Measurements from ENCODE around the gene DEPDC5.

The DEPDC5 gene

GRCh38 chr22:31846161-31847115, 92.6 kb downstream of the DEPDC5 start:
- Histone ChIP-seq H3K27ac (ENCODE audit: low read length) (no peak overlapping the region), H3K4me1 (ENCODE audit: control insufficient read depth, insufficient read depth, low read length) (no peaks in the 10 kb centered on the region), H3K27me3 (ENCODE audit: control insufficient read depth, insufficient read depth, low read length) (no peaks in the 10 kb centered on the region), H3K4me3 (ENCODE audit: low read length) (no peak overlapping the region), H3K9me3 (ENCODE audit: control insufficient read depth, insufficient read depth, low read length) (no peaks in the 10 kb centered on the region), H3K36me3 (ENCODE audit: control insufficient read depth, insufficient read depth, low read length) (peaks cover 11% of the 10 kb centered on the region)
- no peak for DNase-seq (ENCODE audit: low read depth, low spot score)
- WGBS (ENCODE audit: insufficient coverage, insufficient read length) = no CpG with 5 or more reads among the region's 6 CpGs

GRCh38 chr22:31848411-31848810, 94.6 kb downstream of the DEPDC5 start:
- DNase-seq (ENCODE audit: low read depth, low spot score) = no peak
- Histone ChIP-seq H3K36me3 (ENCODE audit: control insufficient read depth, insufficient read depth, low read length) (peaks cover 11% of the 10 kb centered on the region), H3K27ac (ENCODE audit: low read length) (no peak overlapping the region), H3K4me3 (ENCODE audit: low read length) (no peak overlapping the region), H3K9me3 (ENCODE audit: control insufficient read depth, insufficient read depth, low read length) (no peaks in the 10 kb centered on the region), H3K4me1 (ENCODE audit: control insufficient read depth, insufficient read depth, low read length) (no peaks in the 10 kb centered on the region), H3K27me3 (ENCODE audit: control insufficient read depth, insufficient read depth, low read length) (no peaks in the 10 kb centered on the region)
- no CpG with 5 or more reads among the region's 1 CpG for WGBS (ENCODE audit: insufficient coverage, insufficient read length)

GRCh38 chr22:31850135-31850534, 96.3 kb downstream of the DEPDC5 start:
- Histone ChIP-seq H3K27ac (ENCODE audit: low read length) (no peak overlapping the region), H3K9me3 (ENCODE audit: control insufficient read depth, insufficient read depth, low read length) (no peaks in the 10 kb centered on the region), H3K36me3 (ENCODE audit: control insufficient read depth, insufficient read depth, low read length) (peaks cover 7% of the 10 kb centered on the region), H3K27me3 (ENCODE audit: control insufficient read depth, insufficient read depth, low read length) (no peaks in the 10 kb centered on the region), H3K4me1 (ENCODE audit: control insufficient read depth, insufficient read depth, low read length) (no peaks in the 10 kb centered on the region), H3K4me3 (ENCODE audit: low read length) (no peak overlapping the region)
- no peak for DNase-seq (ENCODE audit: low read depth, low spot score)
- no CpG with 5 or more reads among the region's 3 CpGs for WGBS (ENCODE audit: insufficient coverage, insufficient read length)

GRCh38 chr22:31852691-31853421, 99.0 kb downstream of the DEPDC5 start:
- H3K4me1 ChIP-seq (ENCODE audit: control insufficient read depth, insufficient read depth, low read length) = no peaks in the 10 kb centered on the region
- DNase-seq (ENCODE audit: low read depth, low spot score) = no peak
- whole genome bisulfite sequencing (ENCODE audit: insufficient coverage, insufficient read length) = 100% methylated on average over 1 of the region's 9 CpGs
- H3K27me3 ChIP-seq (ENCODE audit: control insufficient read depth, insufficient read depth, low read length) = no peaks in the 10 kb centered on the region
- no peaks in the 10 kb centered on the region for H3K9me3 ChIP-seq (ENCODE audit: control insufficient read depth, insufficient read depth, low read length)
- H3K36me3 ChIP-seq (ENCODE audit: control insufficient read depth, insufficient read depth, low read length) = peaks cover 3% of the 10 kb centered on the region; the same call in 1 of the 2 replicates
- H3K27ac ChIP-seq (ENCODE audit: low read length) = no peak overlapping the region
- H3K4me3 ChIP-seq (ENCODE audit: low read length) = no peak overlapping the region

GRCh38 chr22:31853736-31854495, 100.1 kb downstream of the DEPDC5 start:
- DNase-seq (ENCODE audit: low read depth, low spot score) = no peak
- Histone ChIP-seq H3K4me3 (ENCODE audit: low read length) (no peak overlapping the region), H3K27ac (ENCODE audit: low read length) (no peak overlapping the region), H3K27me3 (ENCODE audit: control insufficient read depth, insufficient read depth, low read length) (no peaks in the 10 kb centered on the region), H3K4me1 (ENCODE audit: control insufficient read depth, insufficient read depth, low read length) (no peaks in the 10 kb centered on the region), H3K36me3 (ENCODE audit: control insufficient read depth, insufficient read depth, low read length) (no peaks in the 10 kb centered on the region), H3K9me3 (ENCODE audit: control insufficient read depth, insufficient read depth, low read length) (no peaks in the 10 kb centered on the region)
- WGBS (ENCODE audit: insufficient coverage, insufficient read length) = no CpG with 5 or more reads among the region's 6 CpGs

- DNase-seq (ENCODE audit: low read depth, low spot score) = peak; percentile 61
- H3K4me1 ChIP-seq (ENCODE audit: control insufficient read depth, insufficient read depth, low read length) = no peaks in the 10 kb centered on the region
- no peaks in the 10 kb centered on the region for H3K27me3 ChIP-seq (ENCODE audit: control insufficient read depth, insufficient read depth, low read length)
- no peak overlapping the region for H3K27ac ChIP-seq (ENCODE audit: low read length)
- no CpG with 5 or more reads among the region's 9 CpGs for WGBS (ENCODE audit: insufficient coverage, insufficient read length)
- H3K9me3 ChIP-seq (ENCODE audit: control insufficient read depth, insufficient read depth, low read length) = no peaks in the 10 kb centered on the region
- H3K4me3 ChIP-seq (ENCODE audit: low read length) = no peak overlapping the region
- H3K36me3 ChIP-seq (ENCODE audit: control insufficient read depth, insufficient read depth, low read length) = no peaks in the 10 kb centered on the region
Observed at GRCh38 chr22:31857247-31857646, 103.4 kb downstream of the DEPDC5 start.

- no peak for DNase-seq (ENCODE audit: low read depth, low spot score)
- no CpG with 5 or more reads among the region's 11 CpGs for WGBS (ENCODE audit: insufficient coverage, insufficient read length)
- Histone ChIP-seq H3K4me1 (ENCODE audit: control insufficient read depth, insufficient read depth, low read length) (no peaks in the 10 kb centered on the region), H3K27me3 (ENCODE audit: control insufficient read depth, insufficient read depth, low read length) (no peaks in the 10 kb centered on the region), H3K4me3 (ENCODE audit: low read length) (no peak overlapping the region), H3K36me3 (ENCODE audit: control insufficient read depth, insufficient read depth, low read length) (no peaks in the 10 kb centered on the region), H3K9me3 (ENCODE audit: control insufficient read depth, insufficient read depth, low read length) (no peaks in the 10 kb centered on the region), H3K27ac (ENCODE audit: low read length) (no peak overlapping the region)
Observed at GRCh38 chr22:31861226-31861840, 107.5 kb downstream of the DEPDC5 start.

GRCh38 chr22:31866918-31867317, 113.1 kb downstream of the DEPDC5 start:
- no peak for DNase-seq (ENCODE audit: low read depth, low spot score)
- no CpG with 5 or more reads among the region's 4 CpGs for WGBS (ENCODE audit: insufficient coverage, insufficient read length)
- H3K36me3 ChIP-seq (ENCODE audit: control insufficient read depth, insufficient read depth, low read length) = no peaks in the 10 kb centered on the region
- no peak overlapping the region for H3K4me3 ChIP-seq (ENCODE audit: low read length)
- no peak overlapping the region for H3K27ac ChIP-seq (ENCODE audit: low read length)
- H3K4me1 ChIP-seq (ENCODE audit: control insufficient read depth, insufficient read depth, low read length) = no peaks in the 10 kb centered on the region
- no peaks in the 10 kb centered on the region for H3K27me3 ChIP-seq (ENCODE audit: control insufficient read depth, insufficient read depth, low read length)
- H3K9me3 ChIP-seq (ENCODE audit: control insufficient read depth, insufficient read depth, low read length) = no peaks in the 10 kb centered on the region

- no peaks in the 10 kb centered on the region for H3K4me1 ChIP-seq (ENCODE audit: control insufficient read depth, insufficient read depth, low read length)
- DNase-seq (ENCODE audit: low read depth, low spot score) = no peak
- no peak overlapping the region for H3K27ac ChIP-seq (ENCODE audit: low read length)
- no CpG with 5 or more reads among the region's 3 CpGs for WGBS (ENCODE audit: insufficient coverage, insufficient read length)
- H3K9me3 ChIP-seq (ENCODE audit: control insufficient read depth, insufficient read depth, low read length) = no peaks in the 10 kb centered on the region
- H3K27me3 ChIP-seq (ENCODE audit: control insufficient read depth, insufficient read depth, low read length) = no peaks in the 10 kb centered on the region
- no peaks in the 10 kb centered on the region for H3K36me3 ChIP-seq (ENCODE audit: control insufficient read depth, insufficient read depth, low read length)
- H3K4me3 ChIP-seq (ENCODE audit: low read length) = no peak overlapping the region
Observed at GRCh38 chr22:31867386-31868153, 113.8 kb downstream of the DEPDC5 start.
